ENCODE data around the gene LTB. TPM values are rescaled to one million over a fixed set of nuclear protein-coding genes. Genes with fewer than 3 reads are reported as not detected.

Gene LTB
- total and polyA plus RNA-seq, 2 of the 13 experiments (the other 11 are each of a cell fraction or from before 2014, with no cell fraction given), result 0.09 to 0.22 TPM

- TF ChIP-seq, protein P1, sequence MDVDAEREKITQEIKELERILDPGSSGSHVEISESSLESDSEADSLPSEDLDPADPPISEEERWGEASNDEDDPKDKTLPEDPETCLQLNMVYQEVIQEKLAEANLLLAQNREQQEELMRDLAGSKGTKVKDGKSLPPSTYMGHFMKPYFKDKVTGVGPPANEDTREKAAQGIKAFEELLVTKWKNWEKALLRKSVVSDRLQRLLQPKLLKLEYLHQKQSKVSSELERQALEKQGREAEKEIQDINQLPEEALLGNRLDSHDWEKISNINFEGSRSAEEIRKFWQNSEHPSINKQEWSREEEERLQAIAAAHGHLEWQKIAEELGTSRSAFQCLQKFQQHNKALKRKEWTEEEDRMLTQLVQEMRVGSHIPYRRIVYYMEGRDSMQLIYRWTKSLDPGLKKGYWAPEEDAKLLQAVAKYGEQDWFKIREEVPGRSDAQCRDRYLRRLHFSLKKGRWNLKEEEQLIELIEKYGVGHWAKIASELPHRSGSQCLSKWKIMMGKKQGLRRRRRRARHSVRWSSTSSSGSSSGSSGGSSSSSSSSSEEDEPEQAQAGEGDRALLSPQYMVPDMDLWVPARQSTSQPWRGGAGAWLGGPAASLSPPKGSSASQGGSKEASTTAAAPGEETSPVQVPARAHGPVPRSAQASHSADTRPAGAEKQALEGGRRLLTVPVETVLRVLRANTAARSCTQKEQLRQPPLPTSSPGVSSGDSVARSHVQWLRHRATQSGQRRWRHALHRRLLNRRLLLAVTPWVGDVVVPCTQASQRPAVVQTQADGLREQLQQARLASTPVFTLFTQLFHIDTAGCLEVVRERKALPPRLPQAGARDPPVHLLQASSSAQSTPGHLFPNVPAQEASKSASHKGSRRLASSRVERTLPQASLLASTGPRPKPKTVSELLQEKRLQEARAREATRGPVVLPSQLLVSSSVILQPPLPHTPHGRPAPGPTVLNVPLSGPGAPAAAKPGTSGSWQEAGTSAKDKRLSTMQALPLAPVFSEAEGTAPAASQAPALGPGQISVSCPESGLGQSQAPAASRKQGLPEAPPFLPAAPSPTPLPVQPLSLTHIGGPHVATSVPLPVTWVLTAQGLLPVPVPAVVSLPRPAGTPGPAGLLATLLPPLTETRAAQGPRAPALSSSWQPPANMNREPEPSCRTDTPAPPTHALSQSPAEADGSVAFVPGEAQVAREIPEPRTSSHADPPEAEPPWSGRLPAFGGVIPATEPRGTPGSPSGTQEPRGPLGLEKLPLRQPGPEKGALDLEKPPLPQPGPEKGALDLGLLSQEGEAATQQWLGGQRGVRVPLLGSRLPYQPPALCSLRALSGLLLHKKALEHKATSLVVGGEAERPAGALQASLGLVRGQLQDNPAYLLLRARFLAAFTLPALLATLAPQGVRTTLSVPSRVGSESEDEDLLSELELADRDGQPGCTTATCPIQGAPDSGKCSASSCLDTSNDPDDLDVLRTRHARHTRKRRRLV (CRISPR knock-in tag; IDR thresholded peaks at IDR 0.05), result no peak
- TF ChIP-seq AHR (CRISPR knock-in tag; IDR thresholded peaks at IDR 0.05), result no peak
- TF ChIP-seq KMT2B (CRISPR knock-in tag; IDR thresholded peaks at IDR 0.05), result no peak
- TF ChIP-seq PRMT3 (CRISPR knock-in tag; IDR thresholded peaks at IDR 0.05; ENCODE audit: borderline replicate concordance, low read depth), result no peak
These were observed 48.8 kb downstream of the LTB start (continued) for GRCh38 chr6:31533455-31533841.

DNA sequence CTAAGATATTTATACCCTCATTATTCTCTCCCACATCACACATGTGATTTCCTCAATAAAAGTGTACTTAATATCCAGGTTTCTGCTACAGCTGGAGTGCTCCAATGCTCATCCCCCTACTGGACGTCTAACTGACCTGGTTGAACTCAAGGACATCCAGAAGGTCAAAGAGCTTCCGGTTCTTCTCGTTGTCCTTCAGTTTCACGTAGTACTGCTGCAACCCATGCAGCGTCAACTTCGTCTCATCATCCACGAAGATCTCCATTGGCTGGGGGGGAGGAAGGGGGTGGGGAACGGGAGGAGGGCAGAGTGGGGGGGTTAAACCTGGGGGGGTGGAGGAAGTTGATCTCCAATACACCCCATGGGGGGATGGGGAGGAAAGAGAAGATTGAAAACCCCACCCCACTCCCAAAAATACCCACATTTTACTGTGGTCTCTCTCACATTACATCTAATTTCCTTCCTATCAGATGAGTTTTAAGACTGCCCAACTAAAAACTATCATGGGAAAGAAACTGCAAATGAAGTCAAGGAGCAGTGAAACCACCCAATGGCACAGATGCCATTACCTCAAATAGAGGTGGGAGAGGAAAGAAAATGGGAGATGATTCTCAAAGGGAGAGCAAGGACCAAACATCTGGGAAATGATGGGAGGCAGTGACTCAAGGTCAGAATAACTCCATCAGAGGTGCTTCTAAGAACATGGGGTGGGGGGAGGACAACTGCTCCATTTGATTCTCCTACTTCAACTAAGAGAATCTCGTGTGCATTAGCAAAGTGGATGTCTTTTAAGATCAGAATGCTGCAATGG lies 49.4 kb downstream of the LTB start:
- Histone ChIP-seq H3K9ac (ENCODE audit: insufficient read depth, low read depth, low read length) (no peak overlapping the region), H3K9me3 (ENCODE audit: low read length) (no peaks in the 10 kb centered on the region), H3K4me1 (ENCODE audit: insufficient read depth, low read length) (peaks cover 79% of the 10 kb centered on the region), H3K79me2 (ENCODE audit: insufficient read depth, low read length) (peaks cover 23% of the 10 kb centered on the region), H2AFZ (ENCODE audit: low read length) (no peak overlapping the region), H3K27ac (ENCODE audit: extremely low read length, insufficient read depth, low read length) (no peak overlapping the region), H4K20me1 (ENCODE audit: insufficient read depth, low read length) (peaks cover 63% of the 10 kb centered on the region), H3K4me3 (replicated peaks in 1 of 3; ENCODE audit: insufficient read depth in 1 of 3, low read depth in 2 of 3, low read length in 3 of 3) (no peak overlapping the region), H3K4me2 (ENCODE audit: low read depth, low read length) (no peak overlapping the region), H3K36me3 (replicated peaks in 1 of 2; ENCODE audit: control insufficient read depth in 1 of 2, insufficient read depth in 2 of 2, low read length in 2 of 2) (peaks cover 41 to 78% of the 10 kb centered on the region in 2 experiments), H3K27me3 (ENCODE audit: control insufficient read depth in 1 of 2, insufficient read depth in 2 of 2, low read length in 2 of 2) (no peaks in the 10 kb centered on the region)
- 91% methylated on average over 9 of the region's 9 CpGs for WGBS (ENCODE audit: low lambda C conversion rate)
- CTCF ChIA-PET (ENCODE audit: low intra/inter-chr PET ratio, low total read pairs), result no interaction called here
- DNase-seq (ENCODE audit: low spot score), result no peak
- intact Hi-C loops (cut with micrococcal nuclease; ENCODE audit: unreplicated experiment), result no loop called here
- in situ Hi-C loops (cut with HindIII; ENCODE audit: extremely low pct_ligation_motif_present, low pct_unique_long_range_greater_than_20kb), result no loop called here
- peak; percentile 43; the same call in 1 of the 2 replicates for TF ChIP-seq POLR2G (IDR thresholded peaks at IDR 0.05; ENCODE audit: low read depth, low read length)
- no peak for TF ChIP-seq FOSL2 (CRISPR knock-in tag; IDR thresholded peaks at IDR 0.05)
- TF ChIP-seq SSRP1 (CRISPR knock-in tag; IDR thresholded peaks at IDR 0.05), result peak; percentile 39; the same call in 1 of the 2 replicates
- peak; percentile 44; the same call in 1 of the 2 replicates for TF ChIP-seq ZNF263 (CRISPR knock-in tag; IDR thresholded peaks at IDR 0.05)
- TF ChIP-seq NFRKB (IDR thresholded peaks at IDR 0.05), result no peak
- TF ChIP-seq PAF1 (CRISPR knock-in tag; IDR thresholded peaks at IDR 0.05), result peak; percentile 14; the same call in 1 of the 2 replicates
- peak; percentile 83 for TF ChIP-seq ESRRA (CRISPR knock-in tag; IDR thresholded peaks at IDR 0.05; ENCODE audit: low read depth)
- 0 out of 2 replicates have a peak, but pooled peaks have one; percentile 39 for TF ChIP-seq FOXO4 (CRISPR knock-in tag; conservative IDR thresholded peaks at IDR 0.05)
- no peak for TF ChIP-seq JUN (CRISPR knock-in tag; IDR thresholded peaks at IDR 0.05)
- peak; percentile 73 for TF ChIP-seq RBM22 (optimal IDR thresholded peaks at IDR 0.05; ENCODE audit: low read length)
- TF ChIP-seq POLR2AphosphoS5 (IDR thresholded peaks at IDR 0.05; ENCODE audit: low read depth, low read length), result peak; percentile 14; the same call in 1 of the 2 replicates
- no peak for TF ChIP-seq MXD4 (CRISPR knock-in tag; IDR thresholded peaks at IDR 0.05)
- TF ChIP-seq POLR2A (IDR thresholded peaks at IDR 0.05; ENCODE audit: insufficient read depth in 1 of 2, low read depth in 2 of 2, low read length in 2 of 2), result peak in 1 of 2 experiments; percentile 14; a peak in 1 of 4 replicates
- no peak for ATAC-seq
- BruUV-seq (replicated peaks), result no TSS peak
- FAIRE-seq, result no peak
- POLR2A ChIA-PET, result interaction anchor here (1.3 to 8.3 kb wide), 2 partner anchors 9 kb away, joined by 6 to 123 read pairs; partner anchors contain the start of gene DDX39B
